IPS-11a (cell line): ENCODE results near the gene OLIG1.

ENCODE experiments used
- H3K4me3 ChIP-seq: one replicate; pipeline ENCODE4 v1.5.1; 2013; ENCODE audit warnings: low read depth, low read length, control low read depth

Gene OLIG1, protein sequence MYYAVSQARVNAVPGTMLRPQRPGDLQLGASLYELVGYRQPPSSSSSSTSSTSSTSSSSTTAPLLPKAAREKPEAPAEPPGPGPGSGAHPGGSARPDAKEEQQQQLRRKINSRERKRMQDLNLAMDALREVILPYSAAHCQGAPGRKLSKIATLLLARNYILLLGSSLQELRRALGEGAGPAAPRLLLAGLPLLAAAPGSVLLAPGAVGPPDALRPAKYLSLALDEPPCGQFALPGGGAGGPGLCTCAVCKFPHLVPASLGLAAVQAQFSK

DNA sequence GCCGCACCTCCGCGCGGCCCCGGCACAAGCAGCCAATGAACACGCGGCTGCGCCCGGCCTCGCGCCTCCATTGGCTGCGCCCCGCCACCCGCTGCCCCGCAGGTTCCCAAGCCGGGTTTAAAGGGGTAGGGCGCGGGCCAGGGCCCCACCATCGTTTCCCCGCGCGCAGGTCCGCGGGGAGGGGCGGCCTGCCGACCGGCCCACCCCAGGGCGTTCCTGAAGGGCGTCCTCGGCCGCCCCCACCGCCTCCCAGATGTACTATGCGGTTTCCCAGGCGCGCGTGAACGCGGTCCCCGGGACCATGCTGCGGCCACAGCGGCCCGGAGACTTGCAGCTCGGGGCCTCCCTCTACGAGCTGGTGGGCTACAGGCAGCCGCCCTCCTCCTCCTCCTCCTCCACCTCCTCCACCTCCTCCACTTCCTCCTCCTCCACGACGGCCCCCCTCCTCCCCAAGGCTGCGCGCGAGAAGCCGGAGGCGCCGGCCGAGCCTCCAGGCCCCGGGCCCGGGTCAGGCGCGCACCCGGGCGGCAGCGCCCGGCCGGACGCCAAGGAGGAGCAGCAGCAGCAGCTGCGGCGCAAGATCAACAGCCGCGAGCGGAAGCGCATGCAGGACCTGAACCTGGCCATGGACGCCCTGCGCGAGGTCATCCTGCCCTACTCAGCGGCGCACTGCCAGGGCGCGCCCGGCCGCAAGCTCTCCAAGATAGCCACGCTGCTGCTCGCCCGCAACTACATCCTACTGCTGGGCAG is at the start of gene OLIG1:
Gene OLIG1, plus strand, starts transcription at position 148 of the 750 bp plus-strand sequence. Its CDS starts 106 bp downstream, at position 254.
- H3K4me3 ChIP-seq = peak within 1 kb of the TSS; percentile 13

DNA sequence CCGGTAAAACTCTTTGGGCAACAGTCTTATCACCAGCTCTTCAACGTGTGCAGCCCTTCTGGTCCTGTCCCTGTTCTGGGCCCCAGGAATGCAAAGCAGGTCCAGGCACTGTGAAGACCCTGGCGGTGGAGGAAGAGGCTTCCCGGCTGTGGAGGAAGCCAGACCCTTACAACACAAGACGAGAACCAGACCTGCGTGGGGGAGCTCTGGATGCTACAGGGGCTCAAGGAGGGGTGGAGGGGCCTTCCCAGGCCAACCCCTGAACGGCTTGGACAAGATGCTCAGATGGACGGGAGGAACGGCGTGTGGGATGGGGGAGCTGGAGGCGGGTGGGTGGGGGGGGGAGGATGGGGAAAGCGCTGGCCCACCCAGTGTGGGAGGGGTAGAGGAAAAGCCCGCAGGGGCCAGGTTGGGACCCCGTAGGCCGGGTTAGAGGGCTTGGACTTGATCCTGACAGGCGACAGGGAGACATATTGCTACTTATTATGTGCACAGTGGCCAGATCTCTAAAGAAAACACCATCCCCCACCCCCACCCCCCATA is 49.3 kb upstream of the OLIG1 start:
- no peak overlapping the region for H3K4me3 ChIP-seq

- H3K4me3 ChIP-seq = no peak overlapping the region
Measured at GRCh38 chr21:33021150-33021549, 48.8 kb upstream of the OLIG1 start.

- no peak overlapping the region for H3K4me3 ChIP-seq
Measured at GRCh38 chr21:33021667-33022066, 48.3 kb upstream of the OLIG1 start.

- H3K4me3 ChIP-seq = no peak overlapping the region
Measured at GRCh38 chr21:33022489-33022827, 47.5 kb upstream of the OLIG1 start.

- no peak overlapping the region for H3K4me3 ChIP-seq
Measured at GRCh38 chr21:33022828-33023573, 46.9 kb upstream of the OLIG1 start.

- no peak overlapping the region for H3K4me3 ChIP-seq
Measured at GRCh38 chr21:33023574-33024200, 46.3 kb upstream of the OLIG1 start.

- H3K4me3 ChIP-seq = no peak overlapping the region
Measured at GRCh38 chr21:33024201-33025103, 45.5 kb upstream of the OLIG1 start.

GRCh38 chr21:33025106-33025488 is 44.8 kb upstream of the OLIG1 start:
- H3K4me3 ChIP-seq = peak overlapping the region; percentile 21

DNA sequence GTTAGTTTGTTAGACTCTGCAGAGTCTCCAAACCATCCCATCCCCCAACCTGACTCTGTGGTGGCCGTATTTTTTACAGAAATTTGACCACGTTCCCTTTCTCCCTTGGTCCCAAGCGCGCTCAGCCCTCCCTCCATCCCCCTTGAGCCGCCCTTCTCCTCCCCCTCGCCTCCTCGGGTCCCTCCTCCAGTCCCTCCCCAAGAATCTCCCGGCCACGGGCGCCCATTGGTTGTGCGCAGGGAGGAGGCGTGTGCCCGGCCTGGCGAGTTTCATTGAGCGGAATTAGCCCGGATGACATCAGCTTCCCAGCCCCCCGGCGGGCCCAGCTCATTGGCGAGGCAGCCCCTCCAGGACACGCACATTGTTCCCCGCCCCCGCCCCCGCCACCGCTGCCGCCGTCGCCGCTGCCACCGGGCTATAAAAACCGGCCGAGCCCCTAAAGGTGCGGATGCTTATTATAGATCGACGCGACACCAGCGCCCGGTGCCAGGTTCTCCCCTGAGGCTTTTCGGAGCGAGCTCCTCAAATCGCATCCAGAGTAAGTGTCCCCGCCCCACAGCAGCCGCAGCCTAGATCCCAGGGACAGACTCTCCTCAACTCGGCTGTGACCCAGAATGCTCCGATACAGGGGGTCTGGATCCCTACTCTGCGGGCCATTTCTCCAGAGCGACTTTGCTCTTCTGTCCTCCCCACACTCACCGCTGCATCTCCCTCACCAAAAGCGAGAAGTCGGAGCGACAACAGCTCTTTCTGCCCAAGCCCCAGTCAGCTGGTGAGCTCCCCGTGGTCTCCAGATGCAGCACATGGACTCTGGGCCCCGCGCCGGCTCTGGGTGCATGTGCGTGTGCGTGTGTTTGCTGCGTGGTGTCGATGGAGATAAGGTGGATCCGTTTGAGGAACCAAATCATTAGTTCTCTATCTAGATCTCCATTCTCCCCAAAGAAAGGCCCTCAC is 44.2 kb upstream of the OLIG1 start, which contains the start of gene OLIG2:
Gene OLIG2, plus strand, starts transcription at position 447 of the 954 bp plus-strand sequence. CDS start 928 bp downstream, outside the sequence.
- peak within 1 kb of the TSS; percentile 28 for H3K4me3 ChIP-seq

GRCh38 chr21:33026443-33026858 is 43.5 kb upstream of the OLIG1 start:
- H3K4me3 ChIP-seq = no peak overlapping the region

DNA sequence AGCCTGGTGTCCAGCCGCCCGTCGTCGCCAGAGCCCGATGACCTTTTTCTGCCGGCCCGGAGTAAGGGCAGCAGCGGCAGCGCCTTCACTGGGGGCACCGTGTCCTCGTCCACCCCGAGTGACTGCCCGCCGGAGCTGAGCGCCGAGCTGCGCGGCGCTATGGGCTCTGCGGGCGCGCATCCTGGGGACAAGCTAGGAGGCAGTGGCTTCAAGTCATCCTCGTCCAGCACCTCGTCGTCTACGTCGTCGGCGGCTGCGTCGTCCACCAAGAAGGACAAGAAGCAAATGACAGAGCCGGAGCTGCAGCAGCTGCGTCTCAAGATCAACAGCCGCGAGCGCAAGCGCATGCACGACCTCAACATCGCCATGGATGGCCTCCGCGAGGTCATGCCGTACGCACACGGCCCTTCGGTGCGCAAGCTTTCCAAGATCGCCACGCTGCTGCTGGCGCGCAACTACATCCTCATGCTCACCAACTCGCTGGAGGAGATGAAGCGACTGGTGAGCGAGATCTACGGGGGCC is 43.0 kb upstream of the OLIG1 start:
- no peak overlapping the region for H3K4me3 ChIP-seq

DNA sequence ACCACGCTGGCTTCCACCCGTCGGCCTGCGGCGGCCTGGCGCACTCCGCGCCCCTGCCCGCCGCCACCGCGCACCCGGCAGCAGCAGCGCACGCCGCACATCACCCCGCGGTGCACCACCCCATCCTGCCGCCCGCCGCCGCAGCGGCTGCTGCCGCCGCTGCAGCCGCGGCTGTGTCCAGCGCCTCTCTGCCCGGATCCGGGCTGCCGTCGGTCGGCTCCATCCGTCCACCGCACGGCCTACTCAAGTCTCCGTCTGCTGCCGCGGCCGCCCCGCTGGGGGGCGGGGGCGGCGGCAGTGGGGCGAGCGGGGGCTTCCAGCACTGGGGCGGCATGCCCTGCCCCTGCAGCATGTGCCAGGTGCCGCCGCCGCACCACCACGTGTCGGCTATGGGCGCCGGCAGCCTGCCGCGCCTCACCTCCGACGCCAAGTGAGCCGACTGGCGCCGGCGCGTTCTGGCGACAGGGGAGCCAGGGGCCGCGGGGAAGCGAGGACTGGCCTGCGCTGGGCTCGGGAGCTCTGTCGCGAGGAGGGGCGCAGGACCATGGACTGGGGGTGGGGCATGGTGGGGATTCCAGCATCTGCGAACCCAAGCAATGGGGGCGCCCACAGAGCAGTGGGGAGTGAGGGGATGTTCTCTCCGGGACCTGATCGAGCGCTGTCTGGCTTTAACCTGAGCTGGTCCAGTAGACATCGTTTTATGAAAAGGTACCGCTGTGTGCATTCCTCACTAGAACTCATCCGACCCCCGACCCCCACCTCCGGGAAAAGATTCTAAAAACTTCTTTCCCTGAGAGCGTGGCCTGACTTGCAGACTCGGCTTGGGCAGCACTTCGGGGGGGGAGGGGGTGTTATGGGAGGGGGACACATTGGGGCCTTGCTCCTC is 42.3 kb upstream of the OLIG1 start:
- no peak overlapping the region for H3K4me3 ChIP-seq

- H3K4me3 ChIP-seq = no peak overlapping the region
Measured at GRCh38 chr21:33028287-33028670, 41.7 kb upstream of the OLIG1 start.

DNA sequence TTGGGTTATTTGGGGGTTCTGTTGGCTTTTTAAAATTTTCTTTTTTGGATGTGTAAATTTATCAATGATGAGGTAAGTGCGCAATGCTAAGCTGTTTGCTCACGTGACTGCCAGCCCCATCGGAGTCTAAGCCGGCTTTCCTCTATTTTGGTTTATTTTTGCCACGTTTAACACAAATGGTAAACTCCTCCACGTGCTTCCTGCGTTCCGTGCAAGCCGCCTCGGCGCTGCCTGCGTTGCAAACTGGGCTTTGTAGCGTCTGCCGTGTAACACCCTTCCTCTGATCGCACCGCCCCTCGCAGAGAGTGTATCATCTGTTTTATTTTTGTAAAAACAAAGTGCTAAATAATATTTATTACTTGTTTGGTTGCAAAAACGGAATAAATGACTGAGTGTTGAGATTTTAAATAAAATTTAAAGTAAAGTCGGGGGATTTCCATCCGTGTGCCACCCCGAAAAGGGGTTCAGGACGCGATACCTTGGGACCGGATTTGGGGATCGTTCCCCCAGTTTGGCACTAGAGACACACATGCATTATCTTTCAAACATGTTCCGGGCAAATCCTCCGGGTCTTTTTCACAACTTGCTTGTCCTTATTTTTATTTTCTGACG is 41.1 kb upstream of the OLIG1 start:
- H3K4me3 ChIP-seq = no peak overlapping the region

GRCh38 chr21:33029385-33029921 is 40.5 kb upstream of the OLIG1 start:
- peak overlapping the region; percentile 6 for H3K4me3 ChIP-seq

DNA sequence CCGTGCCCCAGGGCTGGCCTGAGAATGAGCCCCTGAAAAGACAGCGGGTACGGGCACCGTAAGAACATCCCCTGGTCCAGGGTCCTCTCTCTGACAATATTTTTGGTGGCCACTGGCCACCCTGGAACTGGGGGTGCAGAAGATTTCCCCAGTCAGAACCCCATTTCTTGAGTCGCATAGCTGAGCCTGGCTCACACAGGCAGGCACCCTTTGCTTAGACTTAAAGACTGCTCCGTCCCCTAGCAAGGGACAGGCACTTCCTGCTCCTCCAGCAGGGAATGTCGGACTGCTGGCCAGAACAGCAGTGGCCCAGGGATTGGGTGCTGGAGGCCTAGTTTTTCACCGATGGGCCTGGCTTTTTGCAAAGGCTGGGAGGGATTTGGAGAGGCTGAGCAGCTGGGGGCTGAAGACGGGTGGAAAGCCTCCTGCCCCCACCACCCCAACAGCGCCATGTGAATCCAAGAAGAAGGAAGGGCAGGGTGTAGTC is 39.9 kb upstream of the OLIG1 start:
- no peak overlapping the region for H3K4me3 ChIP-seq
